GM18519 (cell line): ENCODE results near the gene SLC6A18.
"Not testable (repeated sequence)": the region's sequence is repeated elsewhere in the genome, so short reads cannot be mapped to it uniquely, and the experiment has no call there.

ENCODE experiments used
- ATAC-seq: cut with Tn5 transposase; IDR thresholded peaks from one replicate; pipeline ENCODE4 v1.9.1; 2021; ENCODE audit warnings: mild to moderate bottlenecking, moderate library complexity; ENCODE audit not compliant: unreplicated experiment, low FRiP score

SLC6A18 gene

GRCh38 chr5:1228120-1228519, 2.9 kb downstream of the SLC6A18 start:
- no peak for ATAC-seq

GRCh38 chr5:1229023-1229422, 3.8 kb downstream of the SLC6A18 start:
- not testable (repeated sequence) for ATAC-seq

- ATAC-seq: no peak
Measured at GRCh38 chr5:1229822-1230221, 4.6 kb downstream of the SLC6A18 start.

GRCh38 chr5:1230551-1230950, 5.4 kb downstream of the SLC6A18 start:
- ATAC-seq: no peak

GRCh38 chr5:1231354-1231905, 6.2 kb downstream of the SLC6A18 start:
- ATAC-seq: no peak

- ATAC-seq: no peak
Measured at GRCh38 chr5:1232780-1233179, 7.6 kb downstream of the SLC6A18 start.

GRCh38 chr5:1235379-1235778, 10.2 kb downstream of the SLC6A18 start:
- no peak for ATAC-seq

- no peak for ATAC-seq
Measured at GRCh38 chr5:1235838-1236237, 10.7 kb downstream of the SLC6A18 start.

GRCh38 chr5:1239505-1240251, 14.5 kb downstream of the SLC6A18 start:
- ATAC-seq: no peak

GRCh38 chr5:1240496-1241260, 15.5 kb downstream of the SLC6A18 start:
- no peak for ATAC-seq

- ATAC-seq: no peak
Measured at GRCh38 chr5:1241509-1242080, 16.4 kb downstream of the SLC6A18 start.

- no peak for ATAC-seq
Measured at GRCh38 chr5:1242733-1243486, 17.7 kb downstream of the SLC6A18 start.

GRCh38 chr5:1243487-1244130, 18.4 kb downstream of the SLC6A18 start:
- ATAC-seq: no peak

GRCh38 chr5:1244255-1244654, 19.1 kb downstream of the SLC6A18 start:
- no peak for ATAC-seq

GRCh38 chr5:1244976-1245375, 19.8 kb downstream of the SLC6A18 start:
- no peak for ATAC-seq

GRCh38 chr5:1245905-1246576, 20.9 kb downstream of the SLC6A18 start:
- ATAC-seq: no peak

GRCh38 chr5:1246711-1247431, 21.7 kb downstream of the SLC6A18 start:
- no peak for ATAC-seq

- ATAC-seq: no peak
Measured at GRCh38 chr5:1247811-1248210, 22.6 kb downstream of the SLC6A18 start.
